Upper lobe of left lung (tissue), 6 donors: Measurements from ENCODE around the gene PTPRF. TPM values are rescaled to one million over a fixed set of nuclear protein-coding genes. Genes with fewer than 3 reads are reported as not detected.
A peak's percentile ranks its signal among the peaks of the same experiment; 100 is the strongest.

ENCODE experiments used
- ATAC-seq, 2 donors: fragments of 200-7000 bp; cut with Tn5 transposase; one replicate each; pipeline ENCODE4 v1.9.1; 2022; ENCODE audit warnings: mild to moderate bottlenecking in 2 of 2, moderate library complexity in 2 of 2; ENCODE audit not compliant: low FRiP score in 2 of 2
- DNase-seq, 2 donors: peaks; one replicate each; pipeline ENCODE4 v3.0.0-alpha.2; 2019 to 2020
- H3K27ac ChIP-seq, 4 donors: fragments of 200-600 bp; sonication (generic); one replicate each; pipeline ENCODE4 v1.5.1; 2016 to 2019
- H3K27me3 ChIP-seq, 4 donors: fragments of 200-600 bp; sonication (generic); one replicate each; pipeline ENCODE4 v1.5.1; 2017 to 2019
- H3K36me3 ChIP-seq, 4 donors: fragments of 200-600 bp; sonication (generic); one replicate each; pipeline ENCODE4 v1.5.1; 2016 to 2019
- H3K4me1 ChIP-seq, 4 donors: fragments of 200-600 bp; sonication (generic); one replicate each; pipeline ENCODE4 v1.5.1; 2018 to 2019
- H3K4me3 ChIP-seq, 4 donors: fragments of 200-600 bp; sonication (generic); one replicate each; pipeline ENCODE4 v1.5.1; 2017 to 2019; ENCODE audit warnings: mild to moderate bottlenecking in 2 of 4, moderate library complexity in 1 of 4
- H3K9me3 ChIP-seq, 4 donors: fragments of 200-600 bp; sonication (generic); one replicate each; pipeline ENCODE4 v1.5.1; 2018 to 2019
- CTCF ChIP-seq, 6 experiments: fragments of 450-650 bp in 4 of 6; fragments of 200-600 bp in 2 of 6; sonication (generic) in 2 of 6; IDR thresholded peaks; one replicate each; pipeline ENCODE4 v1.5.1; 2016 to 2019; ENCODE audit warnings: antibody characterized with exemption in 6 of 6
- EP300 ChIP-seq, 4 donors: sonication (generic); formaldehyde crosslinking; IDR thresholded peaks; one replicate each; pipeline ENCODE4 v1.5.1; 2017; ENCODE audit warnings: antibody characterized with exemption in 4 of 4, control low read depth in 2 of 4
- POLR2A ChIP-seq, 4 donors: fragments of 450-650 bp; IDR thresholded peaks; one replicate each; pipeline ENCODE4 v1.5.1; 2016 to 2017; ENCODE audit warnings: antibody characterized with exemption in 4 of 4, mild to moderate bottlenecking in 2 of 4
- POLR2AphosphoS5 ChIP-seq, 2 donors: sonication (generic); formaldehyde crosslinking; IDR thresholded peaks; one replicate each; pipeline ENCODE4 v1.5.1; 2017; ENCODE audit warnings: antibody characterized with exemption in 2 of 2
- WGBS, 2 donors: methylation state at CpG; one replicate each; pipeline ENCODE4 v1.1.5; 2017 to 2018; 5-methylcytosine and 5-hydroxymethylcytosine counted together
- total RNA-seq, 6 donors: library from RNA; depleted of rRNA in 4 of 6; stranded (reverse); fragments of >200 nt in 4 of 6; gene quantifications; one replicate each; pipeline versions ENCODE4 v1.1.0 to v1.2.1, GENCODE V29; 2016 to 2021
- donor health status: DM: no; HTN: no; CAD: no; lungs with moderate emphysema.
- donor health status: DM: no; HTN: yes; CAD: no; lungs with severe emphysema.

The PTPRF gene
- total RNA-seq, 6 donors from 2014 or later: 133 to 201 (median 171) TPM

- Histone ChIP-seq H3K27me3 (no peaks in the 10 kb centered on the region), H3K4me3 (no peak overlapping the region), H3K27ac (peak overlapping the region in 3 of 4 donors; percentile 1 to 74 (median 72)), H3K36me3 (peaks cover 0 to 16% (median 0%) of the 10 kb centered on the region in 4 donors), H3K4me1 (peaks cover 10 to 47% (median 23%) of the 10 kb centered on the region in 4 donors), H3K9me3 (no peaks in the 10 kb centered on the region)
- ATAC-seq (no peak), DNase-seq (peak in 1 of 2 donors; percentile 63)
- 72 to 73% methylated on average over 5 to 6 of the region's 6 CpGs for WGBS, 2 donors
- TF ChIP-seq POLR2A (IDR thresholded peaks at IDR 0.05) (no peak), EP300 (IDR thresholded peaks at IDR 0.05) (no peak), POLR2AphosphoS5 (IDR thresholded peaks at IDR 0.05) (no peak), CTCF (IDR thresholded peaks at IDR 0.05) (no peak)
Observed at GRCh38 chr1:43556782-43557181, 26.1 kb downstream of the PTPRF start.

GRCh38 chr1:43557744-43558245 lies 27.1 kb downstream of the PTPRF start:
- DNase-seq (peak in 1 of 2 donors; percentile 77), ATAC-seq (peak; percentile 45 to 78)
- 49 to 60% methylated on average over 4 to 7 of the region's 9 CpGs for WGBS, 2 donors
- Histone ChIP-seq H3K27me3 (no peaks in the 10 kb centered on the region), H3K9me3 (no peaks in the 10 kb centered on the region), H3K27ac (peak overlapping the region; percentile 28 to 74 (median 55)), H3K4me3 (no peak overlapping the region), H3K36me3 (peaks cover 0 to 16% (median 0%) of the 10 kb centered on the region in 4 donors), H3K4me1 (peaks cover 4 to 38% (median 15%) of the 10 kb centered on the region in 4 donors)
- TF ChIP-seq CTCF (IDR thresholded peaks at IDR 0.05) (no peak), POLR2A (IDR thresholded peaks at IDR 0.05) (no peak), POLR2AphosphoS5 (IDR thresholded peaks at IDR 0.05) (no peak), EP300 (IDR thresholded peaks at IDR 0.05) (no peak)

- no peak for TF ChIP-seq POLR2AphosphoS5 (IDR thresholded peaks at IDR 0.05)
- no peak for TF ChIP-seq POLR2A (IDR thresholded peaks at IDR 0.05)
- no peak for TF ChIP-seq CTCF (IDR thresholded peaks at IDR 0.05)
- no peak for TF ChIP-seq EP300 (IDR thresholded peaks at IDR 0.05)
- WGBS, 2 donors: 54% methylated on average over 21 of the region's 21 CpGs; no CpG with 5 or more reads in 1 of the 2 donors
- Histone ChIP-seq H3K9me3 (no peaks in the 10 kb centered on the region), H3K4me3 (no peak overlapping the region), H3K27me3 (no peaks in the 10 kb centered on the region), H3K4me1 (peaks cover 4 to 37% (median 14%) of the 10 kb centered on the region in 4 donors), H3K36me3 (peaks cover 0 to 14% (median 0%) of the 10 kb centered on the region in 4 donors), H3K27ac (peak overlapping the region; percentile 28 to 74 (median 55))
- ATAC-seq: peak; percentile 41 to 55
- peak; percentile 77 to 79 for DNase-seq
Observed at GRCh38 chr1:43558346-43558841, 27.7 kb downstream of the PTPRF start.

- Histone ChIP-seq H3K4me1 (peaks cover 9 to 40% (median 15%) of the 10 kb centered on the region in 4 donors), H3K9me3 (no peaks in the 10 kb centered on the region), H3K27ac (peak overlapping the region in 1 of 4 donors; percentile 72), H3K27me3 (no peaks in the 10 kb centered on the region), H3K4me3 (no peak overlapping the region), H3K36me3 (peaks cover 0 to 9% (median 0%) of the 10 kb centered on the region in 4 donors)
- DNase-seq: no peak
- no peak for ATAC-seq
- WGBS, 2 donors: 95% methylated on average over 6 of the region's 6 CpGs
- no peak for TF ChIP-seq POLR2AphosphoS5 (IDR thresholded peaks at IDR 0.05)
- no peak for TF ChIP-seq POLR2A (IDR thresholded peaks at IDR 0.05)
- TF ChIP-seq EP300 (IDR thresholded peaks at IDR 0.05): no peak
- TF ChIP-seq CTCF (IDR thresholded peaks at IDR 0.05): no peak
Observed at GRCh38 chr1:43559714-43560113, 29.0 kb downstream of the PTPRF start.
